ENCODE measurements around the gene ZBTB46.
A peak's percentile ranks its signal among the peaks of the same experiment; 100 is the strongest.
"Not testable (repeated sequence)": the region's sequence is repeated elsewhere in the genome, so short reads cannot be mapped to it uniquely, and the experiment has no call there.

Gene ZBTB46

GRCh38 chr20:63782051-63782471, 49.0 kb downstream of the ZBTB46 start:
- Histone ChIP-seq H3K4me3 (no peak overlapping the region), H3K27ac (no peak overlapping the region)
- no peak for TF ChIP-seq CTCF (IDR thresholded peaks at IDR 0.05)

GRCh38 chr20:63781181-63781580, 49.9 kb downstream of the ZBTB46 start:
- DNase-seq (ENCODE audit: low spot score): no peak
- H3K27ac ChIP-seq: no peak overlapping the region
- no peak for TF ChIP-seq CTCF (IDR thresholded peaks at IDR 0.05)
- no peak overlapping the region for H3K4me3 ChIP-seq

More at GRCh38 chr20:63782051-63782471, 49.0 kb downstream of the ZBTB46 start:
- DNase-seq (ENCODE audit: low spot score): no peak

- DNase-seq (ENCODE audit: low spot score): no peak
- no peak for TF ChIP-seq CTCF (IDR thresholded peaks at IDR 0.05)
- Histone ChIP-seq H3K4me3 (no peak overlapping the region), H3K27ac (no peak overlapping the region)
Measured at GRCh38 chr20:63778857-63779256, 52.2 kb downstream of the ZBTB46 start.

GRCh38 chr20:63778034-63778752, 52.9 kb downstream of the ZBTB46 start:
- TF ChIP-seq CTCF (IDR thresholded peaks at IDR 0.05): no peak
- no peak overlapping the region for H3K27ac ChIP-seq
- no peak for DNase-seq (ENCODE audit: low spot score)
- no peak overlapping the region for H3K4me3 ChIP-seq

GRCh38 chr20:63777614-63778013, 53.5 kb downstream of the ZBTB46 start:
- TF ChIP-seq CTCF (IDR thresholded peaks at IDR 0.05): no peak
- Histone ChIP-seq H3K27ac (no peak overlapping the region), H3K4me3 (no peak overlapping the region)
- no peak for DNase-seq (ENCODE audit: low spot score)

- H3K4me3 ChIP-seq; DNase-seq (ENCODE audit: low spot score); H3K27ac ChIP-seq: not testable (repeated sequence)
Measured at GRCh38 chr20:63776875-63777274, 54.2 kb downstream of the ZBTB46 start.

- H3K27ac ChIP-seq: no peak overlapping the region
- TF ChIP-seq CTCF (IDR thresholded peaks at IDR 0.05): peak; percentile 58
- DNase-seq (ENCODE audit: low spot score): no peak
- peak overlapping the region; percentile 49 for H3K4me3 ChIP-seq
Measured at GRCh38 chr20:63775096-63775978, 55.7 kb downstream of the ZBTB46 start.
